GM12878 (cell line): Measurements from ENCODE around the gene PLXNA4. TPM values are rescaled to one million over a fixed set of nuclear protein-coding genes. Genes with fewer than 3 reads are reported as not detected.

ENCODE experiments used
- ATAC-seq: fragments of 200-7000 bp; cut with Tn5 transposase; 3 replicates; pipeline ENCODE4 v1.9.1; 2020; ENCODE audit warnings: mild to moderate bottlenecking, moderate library complexity
- BruUV-seq: library from RNA; stranded (reverse); fragments of 400-500 nt; replicated peaks from 2 replicates; lab custom pipeline; 2021; lab: Mats Ljungman, UMichigan
- CTCF ChIA-PET: fragments of 300-600 bp; sonication (Branson Sonifier 250); formaldehyde crosslinking; extraction: SDS; loops from one replicate; lab custom pipeline; 2021; ENCODE audit warnings: inconsistent platforms; lab: Yijun Ruan, JAX
- POLR2A ChIA-PET: fragments of 350-600 bp; formaldehyde crosslinking; extraction: SDS; loops from one replicate; lab custom pipeline; 2021; ENCODE audit warnings: inconsistent platforms; lab: Charles Lee
- RAD21 ChIA-PET: fragments of 300-600 bp; sonication (Branson Sonifier 250); formaldehyde crosslinking; loops from one replicate; lab custom pipeline; 2023; ENCODE audit warnings: antibody characterized with exemption; ENCODE audit not compliant: unreplicated experiment; lab: Charles Lee
- SMC1A ChIA-PET: fragments of 300-600 bp; sonication (Branson Sonifier 250); formaldehyde crosslinking; loops from one replicate; lab custom pipeline; 2023; ENCODE audit not compliant: unreplicated experiment, uncharacterized antibody; lab: Charles Lee
- DNase-seq: peaks from one replicate; pipeline ENCODE4 v3.0.0-alpha.2; 2011; ENCODE audit warnings: low read depth, low spot score
- FAIRE-seq: peaks from 3 replicates; lab custom pipeline; 2011; peaks lifted over from hg19 to GRCh38; lab: Jason Lieb, UNC
- H2AFZ ChIP-seq: 2 replicates; pipeline ENCODE4 v1.6.0; 2011; ENCODE audit warnings: low read depth, low read length, control low read depth; ENCODE audit not compliant: control insufficient read depth
- H3K27ac ChIP-seq: 2 replicates; pipeline ENCODE4 v1.5.1; 2011; ENCODE audit warnings: control low read depth; ENCODE audit not compliant: control insufficient read depth, insufficient read depth
- H3K27me3 ChIP-seq, 2 experiments: replicated peaks in 1 of 2; 2 replicates each; pipeline versions ENCODE4 v1.6.0 to v1.6.1; 2011; ENCODE audit warnings: low read length in 1 of 2; ENCODE audit not compliant: control insufficient read depth in 2 of 2, insufficient read depth in 2 of 2
- H3K36me3 ChIP-seq, 2 experiments: 2 replicates each; pipeline ENCODE4 v1.5.1; 2011; ENCODE audit warnings: low read length in 1 of 2; ENCODE audit not compliant: control insufficient read depth in 2 of 2, insufficient read depth in 2 of 2
- H3K4me1 ChIP-seq: 2 replicates; pipeline ENCODE4 v1.6.1; 2011; ENCODE audit warnings: mild to moderate bottlenecking, low read length, moderate library complexity, mixed read lengths; ENCODE audit not compliant: control insufficient read depth, insufficient read depth
- H3K4me2 ChIP-seq: 2 replicates; pipeline ENCODE4 v1.6.0; 2011; ENCODE audit warnings: control low read depth; ENCODE audit not compliant: control insufficient read depth, insufficient read depth
- H3K4me3 ChIP-seq: fragments of 200-600 bp; sonication (generic); 2 replicates; pipeline ENCODE4 v1.5.1; 2016
- H3K79me2 ChIP-seq: 2 replicates; pipeline ENCODE4 v1.6.0; 2011; ENCODE audit warnings: low read length; ENCODE audit not compliant: control insufficient read depth, insufficient read depth
- H3K9ac ChIP-seq: 2 replicates; pipeline ENCODE4 v1.8.0; 2011; ENCODE audit warnings: low read length, control low read depth, mixed read lengths; ENCODE audit not compliant: control insufficient read depth, insufficient read depth
- H3K9me3 ChIP-seq: replicated peaks from 3 replicates; pipeline ENCODE4 v1.5.1; 2011; ENCODE audit warnings: mild to moderate bottlenecking, low read length; ENCODE audit not compliant: control insufficient read depth, insufficient read depth
- H4K20me1 ChIP-seq: 2 replicates; pipeline ENCODE4 v1.6.0; 2011; ENCODE audit not compliant: control insufficient read depth, insufficient read depth
- HDAC2 ChIP-seq: fragments of 200-600 bp; sonication (generic); IDR thresholded peaks from 2 replicates; pipeline ENCODE4 v1.6.1; 2017
- HDGF ChIP-seq: fragments of 450-650 bp; IDR thresholded peaks from 2 replicates; pipeline ENCODE4 v1.6.1; 2016; ENCODE audit warnings: antibody characterized with exemption
- NR2C1 ChIP-seq: fragments of 450-650 bp; IDR thresholded peaks from 2 replicates; pipeline ENCODE4 v1.6.1; 2017; ENCODE audit warnings: antibody characterized with exemption, mild to moderate bottlenecking, moderate library complexity
- PAX5 ChIP-seq: IDR thresholded peaks from 2 replicates; pipeline ENCODE4 v1.6.1; 2011; ENCODE audit warnings: low read depth, low read length, borderline replicate concordance
- PML ChIP-seq: IDR thresholded peaks from 2 replicates; pipeline ENCODE4 v1.6.1; 2012; ENCODE audit warnings: low read length, inconsistent platforms
- REST ChIP-seq: IDR thresholded peaks from 2 replicates; pipeline ENCODE4 v1.6.1; 2012; ENCODE audit warnings: mild to moderate bottlenecking, low read depth, low read length
- WGBS: methylation state at CpG from one replicate; pipeline ENCODE4 v1.1.6; 2016; ENCODE audit warnings: low lambda C conversion rate; ENCODE audit not compliant: insufficient replicate concordance, insufficient coverage; ENCODE audit errors: missing lambda C conversion rate; 5-methylcytosine and 5-hydroxymethylcytosine counted together
- in situ Hi-C: fragments of 300-500 bp; cut with MboI; formaldehyde crosslinking; loops from 9 replicates; pipeline ENCODE4 v1.14.3; 2018; ENCODE audit warnings: mixed read lengths
- intact Hi-C: fragments of 100-400 bp; cut with micrococcal nuclease; formaldehyde crosslinking; loops from one replicate; pipeline ENCODE4 v1.14.2; 2022; ENCODE audit not compliant: unreplicated experiment
- polyA plus RNA-seq, 11 experiments: library from polyadenylated mRNA; depleted of rRNA in 4 of 11; unstranded in 6 of 11; stranded (reverse) in 5 of 11; fragments of >200 nt; fragmentation: Nextera tagmentation in 4 of 11; fragmentation: Illumina TruSeq in 1 of 11; extraction: Ambion mirVana in 4 of 11; extraction: Trizol in 1 of 11; gene quantifications; 1 replicate in 1 of 11; 2 replicates in 10 of 11; pipeline versions ENCODE4 v1.2.1 to v1.2.3, GENCODE V29; 2011 to 2016; ENCODE audit warnings: inconsistent platforms in 2 of 11, missing spikeins in 2 of 11, low read depth in 1 of 11
- total RNA-seq, 4 experiments: library from RNA; depleted of rRNA in 3 of 4; stranded (reverse); fragments of >200 nt in 3 of 4; fragmentation: Illumina TruSeq in 1 of 4; extraction: Trizol in 1 of 4; gene quantifications; 2 replicates each; pipeline versions ENCODE4 v1.2.1 to v1.2.3, GENCODE V29; 2013 to 2021

Gene PLXNA4
- total and polyA plus RNA-seq, 10 of the 15 experiments (the other 5 are each of a cell fraction or from before 2014, with no cell fraction given), result 0.03 TPM; not detected in 9

DNA sequence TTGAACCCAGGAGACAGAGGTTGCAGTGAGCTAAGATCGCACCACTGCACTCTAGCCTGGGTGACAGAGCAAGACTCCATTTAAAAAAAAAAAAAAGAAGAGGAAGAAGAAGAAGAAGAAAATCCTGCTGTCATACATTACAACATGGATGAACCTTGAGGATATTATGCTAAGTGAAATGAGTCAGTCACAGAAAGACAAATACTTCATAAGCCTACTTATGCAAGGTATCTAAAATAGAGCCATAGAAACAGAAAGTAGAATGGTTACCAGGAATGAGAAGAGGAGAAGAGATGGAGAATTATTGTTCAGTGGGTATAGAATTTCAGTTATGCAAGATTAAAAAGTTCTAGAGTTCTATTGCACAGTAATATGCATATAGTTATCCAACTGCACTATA lies 466.5 kb downstream of the PLXNA4 start:
- in situ Hi-C loops, result no loop called here
- SMC1A ChIA-PET, result no interaction called here

More for the DNA sequence above, 466.5 kb downstream of the PLXNA4 start:
- no peaks in the 10 kb centered on the region for H4K20me1 ChIP-seq
- BruUV-seq, result no TSS peak
- ChIA-PET CTCF (no interaction called here), RAD21 (no interaction called here), POLR2A (no interaction called here)
- no peak overlapping the region for H3K27ac ChIP-seq
- no peaks in the 10 kb centered on the region for H3K9me3 ChIP-seq
- DNase-seq (no peak), ATAC-seq (no peak), FAIRE-seq (no peak)
- H2AFZ ChIP-seq, result no peak overlapping the region
- H3K4me3 ChIP-seq, result no peak overlapping the region
- H3K27me3 ChIP-seq, result peaks cover 1 to 3% of the 10 kb centered on the region in 2 experiments; a peak in 3 of 4 replicates
- TF ChIP-seq HDGF, result no peak
- TF ChIP-seq PAX5, result no peak
- no peak for TF ChIP-seq PML
- no peak for TF ChIP-seq HDAC2
- no peak for TF ChIP-seq REST
- TF ChIP-seq NR2C1, result no peak
- H3K4me1 ChIP-seq, result no peaks in the 10 kb centered on the region
- WGBS, result 100% methylated on average over 1 of the region's 1 CpG
- H3K4me2 ChIP-seq, result no peak overlapping the region
- H3K36me3 ChIP-seq, result no peaks in the 10 kb centered on the region
- H3K79me2 ChIP-seq, result no peaks in the 10 kb centered on the region
- no peak overlapping the region for H3K9ac ChIP-seq
- intact Hi-C loops, result no loop called here
